Measurements from ENCODE around the gene EPHX1.

GRCh38 chr1:225820522-225821120 lies 10.7 kb downstream of the EPHX1 start:
- TF ChIP-seq, protein P1, sequence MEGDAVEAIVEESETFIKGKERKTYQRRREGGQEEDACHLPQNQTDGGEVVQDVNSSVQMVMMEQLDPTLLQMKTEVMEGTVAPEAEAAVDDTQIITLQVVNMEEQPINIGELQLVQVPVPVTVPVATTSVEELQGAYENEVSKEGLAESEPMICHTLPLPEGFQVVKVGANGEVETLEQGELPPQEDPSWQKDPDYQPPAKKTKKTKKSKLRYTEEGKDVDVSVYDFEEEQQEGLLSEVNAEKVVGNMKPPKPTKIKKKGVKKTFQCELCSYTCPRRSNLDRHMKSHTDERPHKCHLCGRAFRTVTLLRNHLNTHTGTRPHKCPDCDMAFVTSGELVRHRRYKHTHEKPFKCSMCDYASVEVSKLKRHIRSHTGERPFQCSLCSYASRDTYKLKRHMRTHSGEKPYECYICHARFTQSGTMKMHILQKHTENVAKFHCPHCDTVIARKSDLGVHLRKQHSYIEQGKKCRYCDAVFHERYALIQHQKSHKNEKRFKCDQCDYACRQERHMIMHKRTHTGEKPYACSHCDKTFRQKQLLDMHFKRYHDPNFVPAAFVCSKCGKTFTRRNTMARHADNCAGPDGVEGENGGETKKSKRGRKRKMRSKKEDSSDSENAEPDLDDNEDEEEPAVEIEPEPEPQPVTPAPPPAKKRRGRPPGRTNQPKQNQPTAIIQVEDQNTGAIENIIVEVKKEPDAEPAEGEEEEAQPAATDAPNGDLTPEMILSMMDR (IDR thresholded peaks at IDR 0.05) = no peak
- TF ChIP-seq POLR2AphosphoS5 (IDR thresholded peaks at IDR 0.05) = no peak
- TF ChIP-seq POLR2A (IDR thresholded peaks at IDR 0.05) = no peak

All from breast epithelium (tissue), 3 donors.